Epithelial cell of proximal tubule (primary cell): ENCODE data around the gene GDAP1L1. TPM values are rescaled to one million over a fixed set of nuclear protein-coding genes. Genes with fewer than 3 reads are reported as not detected.
"Not testable (repeated sequence)": the region's sequence is repeated elsewhere in the genome, so short reads cannot be mapped to it uniquely, and the experiment has no call there.

Experiments
- DNase-seq: peaks from one replicate; pipeline ENCODE4 v3.0.0-alpha.2; 2011; ENCODE audit warnings: low read depth
- H3K4me3 ChIP-seq: 2 replicates; pipeline ENCODE4 v1.5.1; 2011; ENCODE audit warnings: low read depth, mild to moderate bottlenecking, low read length
- total RNA-seq: library from RNA; depleted of rRNA; stranded (reverse); fragments of >200 nt; gene quantifications from 2 replicates; pipeline ENCODE4 v1.2.3, GENCODE V29; 2015
- TF ChIP-seq, protein P1 (sequence below): conservative IDR thresholded peaks from 2 replicates; pipeline ENCODE4 v1.5.1; 2012; ENCODE audit warnings: low read depth, mild to moderate bottlenecking, low read length

The GDAP1L1 gene
- total RNA-seq, 1 donor from 2014 or later = not detected

DNA sequence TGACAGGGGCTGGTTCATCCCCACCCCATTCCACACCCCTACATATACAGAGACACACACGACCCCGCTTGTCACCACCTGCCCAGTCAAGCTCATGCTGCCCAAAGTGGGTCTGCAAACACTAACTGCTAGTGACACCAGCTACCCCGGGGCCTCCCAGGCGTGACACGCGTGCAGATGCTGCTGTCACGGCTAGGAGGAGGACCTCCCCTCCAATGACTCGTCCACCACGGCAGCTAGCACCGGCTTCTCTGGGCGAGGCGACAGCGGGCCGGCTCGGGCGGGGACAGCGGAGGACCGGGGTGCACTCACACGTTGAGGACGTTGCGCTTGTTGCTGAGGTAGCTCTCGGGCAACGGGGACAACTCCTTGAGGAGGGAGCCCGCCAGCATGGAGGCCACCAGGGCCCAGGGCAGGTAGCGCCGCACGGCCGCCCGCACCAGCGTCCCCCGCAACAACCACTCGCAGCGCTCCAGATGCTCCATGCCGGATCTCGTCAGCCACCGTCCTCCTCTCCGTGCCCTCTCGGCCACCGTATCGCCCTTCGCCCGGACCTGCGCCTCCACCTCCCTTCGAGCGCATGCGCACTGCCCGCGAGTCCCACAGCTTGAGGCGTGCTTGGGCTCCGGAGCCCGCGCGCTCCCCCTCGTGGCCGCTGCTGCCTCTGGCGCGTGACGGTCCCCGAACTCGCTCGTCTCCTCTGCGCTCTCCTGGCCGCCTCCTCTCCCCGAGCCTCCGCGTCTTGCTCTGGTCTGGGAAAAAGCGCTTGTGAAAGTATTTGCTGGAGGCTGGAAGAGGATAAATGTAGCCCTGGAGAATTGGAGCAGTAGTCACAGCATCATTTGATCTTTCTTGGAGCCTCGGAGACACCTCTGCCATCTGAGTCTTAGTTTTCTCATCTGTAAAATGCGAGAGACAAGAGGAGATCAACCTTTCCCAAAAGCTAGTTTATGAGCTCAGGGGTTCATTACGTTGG lies 63.8 kb downstream of the GDAP1L1 start, which contains the start of gene FITM2:
Gene FITM2 (minus strand): TSS at position 539 of the 976 bp plus-strand sequence. CDS start 54 bp downstream, at position 485.
- peak within 1 kb of the TSS; percentile 99 for H3K4me3 ChIP-seq
- DNase-seq = peak; percentile 44
- TF ChIP-seq, protein P1, sequence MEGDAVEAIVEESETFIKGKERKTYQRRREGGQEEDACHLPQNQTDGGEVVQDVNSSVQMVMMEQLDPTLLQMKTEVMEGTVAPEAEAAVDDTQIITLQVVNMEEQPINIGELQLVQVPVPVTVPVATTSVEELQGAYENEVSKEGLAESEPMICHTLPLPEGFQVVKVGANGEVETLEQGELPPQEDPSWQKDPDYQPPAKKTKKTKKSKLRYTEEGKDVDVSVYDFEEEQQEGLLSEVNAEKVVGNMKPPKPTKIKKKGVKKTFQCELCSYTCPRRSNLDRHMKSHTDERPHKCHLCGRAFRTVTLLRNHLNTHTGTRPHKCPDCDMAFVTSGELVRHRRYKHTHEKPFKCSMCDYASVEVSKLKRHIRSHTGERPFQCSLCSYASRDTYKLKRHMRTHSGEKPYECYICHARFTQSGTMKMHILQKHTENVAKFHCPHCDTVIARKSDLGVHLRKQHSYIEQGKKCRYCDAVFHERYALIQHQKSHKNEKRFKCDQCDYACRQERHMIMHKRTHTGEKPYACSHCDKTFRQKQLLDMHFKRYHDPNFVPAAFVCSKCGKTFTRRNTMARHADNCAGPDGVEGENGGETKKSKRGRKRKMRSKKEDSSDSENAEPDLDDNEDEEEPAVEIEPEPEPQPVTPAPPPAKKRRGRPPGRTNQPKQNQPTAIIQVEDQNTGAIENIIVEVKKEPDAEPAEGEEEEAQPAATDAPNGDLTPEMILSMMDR = peak; percentile 91

DNA sequence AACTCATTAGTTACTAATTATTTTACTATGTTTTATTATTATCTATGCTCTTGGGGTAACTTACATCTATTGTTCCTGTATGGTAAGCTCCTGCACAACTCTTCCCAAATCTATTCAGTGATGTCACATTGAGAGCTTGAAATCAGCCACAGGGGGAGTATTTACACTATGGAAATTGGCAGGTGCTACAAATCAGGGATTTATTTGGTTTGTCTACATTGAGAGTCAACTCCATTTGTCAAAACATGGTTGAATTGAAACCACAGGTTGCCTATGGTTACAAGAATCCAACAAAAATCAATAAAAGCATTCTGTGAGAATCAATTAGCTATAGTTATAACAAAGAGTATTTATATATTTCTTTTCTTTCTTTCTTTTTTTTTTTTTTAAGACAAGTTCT lies 67.8 kb downstream of the GDAP1L1 start:
- no peak overlapping the region for H3K4me3 ChIP-seq
- DNase-seq = no peak
- TF ChIP-seq, protein P1 = no peak

DNA sequence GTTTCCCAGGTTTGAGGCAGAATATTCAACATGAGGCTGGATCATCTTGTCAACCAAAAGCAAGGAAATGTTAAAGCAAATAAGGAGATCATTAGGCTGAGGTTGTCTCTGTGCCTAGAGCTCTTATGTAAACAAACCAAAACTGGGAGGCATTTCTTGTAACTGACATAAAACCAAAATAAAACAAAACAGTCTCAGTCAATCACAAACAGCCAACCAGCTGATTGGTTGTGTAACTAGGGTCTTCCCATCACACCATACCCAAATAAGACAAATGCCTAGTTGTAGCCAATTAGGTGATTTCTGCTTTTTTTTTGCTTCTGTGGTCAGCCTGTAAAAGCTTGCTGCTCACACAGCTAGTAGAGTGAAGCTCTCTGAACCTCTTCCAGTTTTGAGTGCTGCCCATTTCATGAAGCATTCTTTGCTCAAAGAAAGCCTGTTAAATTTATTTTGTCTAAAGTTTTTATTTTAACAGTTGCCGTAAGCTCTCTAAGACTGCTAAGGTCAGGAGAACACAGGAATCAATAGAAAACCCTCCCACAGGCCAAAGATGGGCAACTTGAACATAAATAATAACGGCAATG lies 72.8 kb downstream of the GDAP1L1 start:
- TF ChIP-seq, protein P1 = no peak

DNA sequence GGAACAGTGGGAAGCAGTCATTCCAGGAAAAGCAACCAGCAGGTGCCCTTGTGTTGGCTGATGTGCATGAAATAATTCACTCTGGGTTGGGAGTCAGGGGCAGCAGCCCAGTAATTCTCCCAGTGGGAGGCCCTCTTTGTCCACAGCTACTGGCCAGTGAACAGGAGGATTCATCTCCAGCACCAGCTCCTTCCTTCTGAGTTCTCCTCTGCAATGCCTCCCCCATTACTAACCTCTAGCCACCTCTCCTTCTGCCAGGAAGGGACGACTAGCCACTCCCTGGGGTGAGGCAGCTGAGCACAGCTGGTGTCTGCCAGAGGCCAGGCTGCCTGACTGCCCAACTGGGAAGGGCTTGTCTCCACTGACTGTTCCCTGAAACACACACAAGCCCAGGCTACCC lies 77.2 kb downstream of the GDAP1L1 start:
- TF ChIP-seq, protein P1 = no peak
- H3K4me3 ChIP-seq = no peak overlapping the region
- no peak for DNase-seq

More for the DNA sequence above, 72.8 kb downstream of the GDAP1L1 start:
- H3K4me3 ChIP-seq = no peak overlapping the region
- DNase-seq = no peak

DNA sequence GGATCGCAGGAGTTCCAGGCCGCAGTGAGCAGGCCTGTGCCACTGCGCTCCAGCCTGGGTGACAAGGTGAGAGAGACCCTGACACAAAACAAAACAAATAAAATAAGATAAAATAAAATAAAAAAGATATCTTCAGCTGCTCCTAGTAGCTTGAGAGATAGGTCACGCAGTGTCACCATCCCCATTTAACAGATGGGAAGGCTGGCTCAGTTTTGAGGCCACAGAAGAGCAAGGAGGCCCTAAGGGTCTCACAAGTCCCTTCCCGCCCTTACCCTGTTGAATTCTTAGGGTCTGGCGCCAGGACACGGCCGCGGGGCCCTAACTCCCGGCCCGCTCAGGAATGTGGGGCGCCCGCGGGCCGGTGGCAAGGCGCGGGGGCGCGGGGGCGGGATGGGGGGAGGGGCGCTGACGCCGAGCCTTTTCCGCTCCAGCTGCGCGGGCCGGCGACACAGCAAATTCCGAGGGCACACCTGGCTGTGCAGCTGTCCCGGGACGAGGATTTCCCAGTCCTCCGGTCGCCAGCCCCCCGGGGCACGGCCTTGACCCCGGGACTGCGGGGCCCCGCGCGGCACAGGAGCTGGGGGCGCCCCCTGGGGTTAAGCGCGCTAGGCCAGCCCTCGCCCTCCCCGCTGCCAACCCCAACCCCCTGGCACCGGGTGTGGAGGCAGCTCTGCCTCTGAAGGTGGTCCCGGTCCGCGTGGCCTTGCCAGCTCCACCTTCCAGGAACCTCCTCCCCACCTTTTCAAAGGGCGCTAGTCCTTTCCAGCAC lies 79.5 kb downstream of the GDAP1L1 start:
- DNase-seq = no peak
- TF ChIP-seq, protein P1 = no peak
- peak overlapping the region; percentile 33 for H3K4me3 ChIP-seq

DNA sequence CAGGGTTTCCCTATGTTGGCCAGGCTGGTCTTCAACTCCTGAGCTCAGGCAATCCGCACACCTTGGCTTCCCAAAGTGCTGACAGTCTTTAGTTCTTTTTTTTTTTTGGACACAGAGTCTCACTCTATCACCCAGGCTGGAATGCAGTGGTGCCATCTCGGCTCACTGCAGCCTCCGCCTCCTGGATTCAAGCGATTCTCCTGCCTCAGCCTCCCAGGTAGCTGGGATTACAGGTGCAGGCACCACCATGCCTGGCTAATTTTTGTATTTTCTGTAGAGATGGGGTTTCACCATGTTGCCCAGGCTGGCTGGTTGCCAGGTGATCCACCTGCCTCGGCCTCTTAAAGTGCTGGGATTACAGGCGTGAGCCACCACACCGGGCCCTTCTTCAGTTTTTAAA lies 80.6 kb downstream of the GDAP1L1 start:
- not testable (repeated sequence) for H3K4me3 ChIP-seq

DNA sequence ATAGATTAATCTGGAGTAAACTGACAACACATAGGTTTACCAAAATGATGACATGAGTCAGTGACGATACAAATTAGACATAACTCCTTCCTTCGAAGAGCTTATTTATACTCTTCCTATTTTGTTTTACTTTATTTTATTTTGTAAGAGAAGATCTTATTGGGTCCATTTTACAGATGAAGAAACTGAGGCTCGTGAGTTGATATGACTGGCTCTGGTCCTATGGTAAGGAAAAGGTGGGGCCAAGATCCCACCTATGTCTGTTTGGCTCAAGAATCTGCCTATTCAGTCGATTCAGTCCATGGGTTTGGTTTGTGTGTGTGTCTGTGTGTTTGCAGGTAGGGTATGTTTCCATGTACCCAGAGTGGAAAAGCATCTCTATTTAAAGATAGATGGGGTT lies 81.3 kb downstream of the GDAP1L1 start:
- TF ChIP-seq, protein P1 = no peak
- DNase-seq = no peak
- H3K4me3 ChIP-seq = no peak overlapping the region

More for the DNA sequence above, 80.6 kb downstream of the GDAP1L1 start:
- DNase-seq = not testable (repeated sequence)
